ENCODE measurements around the gene AP2A1. TPM values are rescaled to one million over a fixed set of nuclear protein-coding genes. Genes with fewer than 3 reads are reported as not detected.
A peak's percentile ranks its signal among the peaks of the same experiment; 100 is the strongest.

Gene AP2A1
- total and polyA plus RNA-seq, 9 of the 15 experiments (the other 6 are each of a cell fraction or from before 2014, with no cell fraction given) = 0.55 to 150 (median 31.9) TPM

- TF ChIP-seq, protein P1, sequence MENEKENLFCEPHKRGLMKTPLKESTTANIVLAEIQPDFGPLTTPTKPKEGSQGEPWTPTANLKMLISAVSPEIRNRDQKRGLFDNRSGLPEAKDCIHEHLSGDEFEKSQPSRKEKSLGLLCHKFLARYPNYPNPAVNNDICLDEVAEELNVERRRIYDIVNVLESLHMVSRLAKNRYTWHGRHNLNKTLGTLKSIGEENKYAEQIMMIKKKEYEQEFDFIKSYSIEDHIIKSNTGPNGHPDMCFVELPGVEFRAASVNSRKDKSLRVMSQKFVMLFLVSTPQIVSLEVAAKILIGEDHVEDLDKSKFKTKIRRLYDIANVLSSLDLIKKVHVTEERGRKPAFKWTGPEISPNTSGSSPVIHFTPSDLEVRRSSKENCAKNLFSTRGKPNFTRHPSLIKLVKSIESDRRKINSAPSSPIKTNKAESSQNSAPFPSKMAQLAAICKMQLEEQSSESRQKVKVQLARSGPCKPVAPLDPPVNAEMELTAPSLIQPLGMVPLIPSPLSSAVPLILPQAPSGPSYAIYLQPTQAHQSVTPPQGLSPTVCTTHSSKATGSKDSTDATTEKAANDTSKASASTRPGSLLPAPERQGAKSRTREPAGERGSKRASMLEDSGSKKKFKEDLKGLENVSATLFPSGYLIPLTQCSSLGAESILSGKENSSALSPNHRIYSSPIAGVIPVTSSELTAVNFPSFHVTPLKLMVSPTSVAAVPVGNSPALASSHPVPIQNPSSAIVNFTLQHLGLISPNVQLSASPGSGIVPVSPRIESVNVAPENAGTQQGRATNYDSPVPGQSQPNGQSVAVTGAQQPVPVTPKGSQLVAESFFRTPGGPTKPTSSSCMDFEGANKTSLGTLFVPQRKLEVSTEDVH (IDR thresholded peaks at IDR 0.05; ENCODE audit: low read depth, partially characterized antibody) = peak; percentile 79
- peak; percentile 55; the same call in 1 of the 2 replicates for TF ChIP-seq ATF2 (CRISPR knock-in tag; IDR thresholded peaks at IDR 0.05)
- no peak for TF ChIP-seq BCL6 (CRISPR knock-in tag; IDR thresholded peaks at IDR 0.05)
- no peak for TF ChIP-seq CHCHD3 (CRISPR knock-in tag; IDR thresholded peaks at IDR 0.05)
- peak; percentile 29 to 61; a peak in 1 of 4 replicates for TF ChIP-seq SIN3A (IDR thresholded peaks at IDR 0.05; ENCODE audit: borderline replicate concordance in 2 of 2, control insufficient read depth in 1 of 2, low read depth in 2 of 2, low read length in 2 of 2)
- TF ChIP-seq, protein P2, sequence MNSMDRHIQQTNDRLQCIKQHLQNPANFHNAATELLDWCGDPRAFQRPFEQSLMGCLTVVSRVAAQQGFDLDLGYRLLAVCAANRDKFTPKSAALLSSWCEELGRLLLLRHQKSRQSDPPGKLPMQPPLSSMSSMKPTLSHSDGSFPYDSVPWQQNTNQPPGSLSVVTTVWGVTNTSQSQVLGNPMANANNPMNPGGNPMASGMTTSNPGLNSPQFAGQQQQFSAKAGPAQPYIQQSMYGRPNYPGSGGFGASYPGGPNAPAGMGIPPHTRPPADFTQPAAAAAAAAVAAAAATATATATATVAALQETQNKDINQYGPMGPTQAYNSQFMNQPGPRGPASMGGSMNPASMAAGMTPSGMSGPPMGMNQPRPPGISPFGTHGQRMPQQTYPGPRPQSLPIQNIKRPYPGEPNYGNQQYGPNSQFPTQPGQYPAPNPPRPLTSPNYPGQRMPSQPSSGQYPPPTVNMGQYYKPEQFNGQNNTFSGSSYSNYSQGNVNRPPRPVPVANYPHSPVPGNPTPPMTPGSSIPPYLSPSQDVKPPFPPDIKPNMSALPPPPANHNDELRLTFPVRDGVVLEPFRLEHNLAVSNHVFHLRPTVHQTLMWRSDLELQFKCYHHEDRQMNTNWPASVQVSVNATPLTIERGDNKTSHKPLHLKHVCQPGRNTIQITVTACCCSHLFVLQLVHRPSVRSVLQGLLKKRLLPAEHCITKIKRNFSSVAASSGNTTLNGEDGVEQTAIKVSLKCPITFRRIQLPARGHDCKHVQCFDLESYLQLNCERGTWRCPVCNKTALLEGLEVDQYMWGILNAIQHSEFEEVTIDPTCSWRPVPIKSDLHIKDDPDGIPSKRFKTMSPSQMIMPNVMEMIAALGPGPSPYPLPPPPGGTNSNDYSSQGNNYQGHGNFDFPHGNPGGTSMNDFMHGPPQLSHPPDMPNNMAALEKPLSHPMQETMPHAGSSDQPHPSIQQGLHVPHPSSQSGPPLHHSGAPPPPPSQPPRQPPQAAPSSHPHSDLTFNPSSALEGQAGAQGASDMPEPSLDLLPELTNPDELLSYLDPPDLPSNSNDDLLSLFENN (IDR thresholded peaks at IDR 0.05; ENCODE audit: low read depth in 2 of 2, low read length in 2 of 2) = peak in 1 of 2 experiments; percentile 27; a peak in 1 of 4 replicates
- TF ChIP-seq E2F3 (CRISPR knock-in tag; IDR thresholded peaks at IDR 0.05) = peak; percentile 69
- TF ChIP-seq NCOA2 (IDR thresholded peaks at IDR 0.05; ENCODE audit: partially characterized antibody in 2 of 2) = no peak
- TF ChIP-seq POLR2B (IDR thresholded peaks at IDR 0.05; ENCODE audit: low read depth, partially characterized antibody) = peak; percentile 59
- TF ChIP-seq ARID1B (IDR thresholded peaks at IDR 0.05) = peak; percentile 43; the same call in 1 of the 2 replicates
- peak; percentile 64 for TF ChIP-seq SMAD4 (CRISPR knock-in tag; conservative IDR thresholded peaks at IDR 0.05)
- peak in 1 of 2 experiments; percentile 65; a peak in 1 of 4 replicates for TF ChIP-seq ETV6 (IDR thresholded peaks at IDR 0.05; ENCODE audit: borderline replicate concordance in 1 of 2, low read depth in 2 of 2, low read length in 1 of 2)
- TF ChIP-seq ETV6 (CRISPR knock-in tag; IDR thresholded peaks at IDR 0.05; ENCODE audit: borderline replicate concordance) = no peak
- no peak; the same call in 1 of the 2 replicates for TF ChIP-seq BACH1 (tag; IDR thresholded peaks at IDR 0.05)
- no peak for TF ChIP-seq ZFP30 (CRISPR knock-in tag; IDR thresholded peaks at IDR 0.05; ENCODE audit: borderline replicate concordance)
- TF ChIP-seq ATF4 (CRISPR knock-in tag; IDR thresholded peaks at IDR 0.05) = no peak
- TF ChIP-seq OTX1 (CRISPR knock-in tag; IDR thresholded peaks at IDR 0.05) = 0 out of 2 replicates have a peak, but pooled peaks have one; percentile 32
Measured at GRCh38 chr19:49850487-49851342, 83.9 kb downstream of the AP2A1 start, which contains the start of gene PTOV1 (continued).
